Sigmoid colon (tissue), 7 donors: ENCODE data around the gene MRPL11. TPM values are rescaled to one million over a fixed set of nuclear protein-coding genes. Genes with fewer than 3 reads are reported as not detected.
A peak's percentile ranks its signal among the peaks of the same experiment; 100 is the strongest.

ENCODE experiments used
- DNase-seq: peaks from one replicate; pipeline ENCODE4 v3.0.0-alpha.2; 2019
- H3K27ac ChIP-seq, 4 donors: fragments of 200-600 bp; sonication (generic); one replicate each; pipeline ENCODE4 v1.5.1; 2016 to 2019; ENCODE audit warnings: mild to moderate bottlenecking in 1 of 4
- H3K27me3 ChIP-seq, 3 donors: fragments of 200-600 bp; sonication (generic); one replicate each; pipeline ENCODE4 v1.5.1; 2019; ENCODE audit warnings: mild to moderate bottlenecking in 1 of 3
- H3K36me3 ChIP-seq, 4 donors: fragments of 200-600 bp; sonication (generic); one replicate each; pipeline ENCODE4 v1.5.1; 2016 to 2019
- H3K4me1 ChIP-seq, 4 donors: fragments of 200-600 bp; sonication (generic); one replicate each; pipeline ENCODE4 v1.5.1; 2017 to 2019
- H3K4me3 ChIP-seq, 4 donors: fragments of 200-600 bp; sonication (generic); one replicate each; pipeline ENCODE4 v1.5.1; 2017 to 2019; ENCODE audit warnings: mild to moderate bottlenecking in 2 of 4, moderate library complexity in 1 of 4
- H3K9me3 ChIP-seq, 4 donors: fragments of 200-600 bp in 3 of 4; sonication (generic) in 3 of 4; one replicate each; pipeline versions ENCODE4 v1.5.1 to v1.6.1; 2013 to 2019
- CTCF ChIP-seq, 4 experiments: fragments of 450-650 bp in 3 of 4; fragments of 200-600 bp in 1 of 4; IDR thresholded peaks; one replicate each; pipeline ENCODE4 v1.5.1; 2016 to 2019; ENCODE audit warnings: antibody characterized with exemption in 4 of 4, mild to moderate bottlenecking in 3 of 4, moderate library complexity in 2 of 4
- EP300 ChIP-seq, 4 donors: sonication (generic); formaldehyde crosslinking; IDR thresholded peaks; one replicate each; pipeline ENCODE4 v1.6.1; 2017; ENCODE audit warnings: antibody characterized with exemption in 4 of 4
- POLR2A ChIP-seq, 2 donors: fragments of 450-650 bp; IDR thresholded peaks; one replicate each; pipeline ENCODE4 v1.6.1; 2016; ENCODE audit warnings: antibody characterized with exemption in 2 of 2, mild to moderate bottlenecking in 2 of 2, moderate library complexity in 2 of 2
- POLR2AphosphoS5 ChIP-seq, 4 donors: sonication (generic); formaldehyde crosslinking; IDR thresholded peaks; one replicate each; pipeline ENCODE4 v1.6.1; 2017; ENCODE audit warnings: antibody characterized with exemption in 4 of 4
- WGBS, 2 donors: extraction: QIAGEN DNeasy Blood & Tissue Kit; methylation state at CpG; one replicate each; pipeline ENCODE4 v1.1.7; 2013; 5-methylcytosine and 5-hydroxymethylcytosine counted together
- intact Hi-C: fragments of 100-400 bp; cut with DNase I; formaldehyde crosslinking; loops from one replicate; pipeline ENCODE4 v1.15.1; 2023
- polyA plus RNA-seq, 3 donors: library from polyadenylated mRNA; stranded (reverse); fragments of 200-250 nt; gene quantifications; one replicate each; pipeline ENCODE4 v1.2.3, GENCODE V29; 2013
- total RNA-seq, 4 donors: library from RNA; depleted of rRNA; stranded (reverse); fragments of >200 nt; gene quantifications; one replicate each; pipeline ENCODE4 v1.1.0, GENCODE V29; 2016
- donor health status: healthy with polysubstance abuse.
- donor health status: Bipolar disorder and iron deficiency.
- donor health status: healthy.

MRPL11 gene
- total and polyA plus RNA-seq, 7 donors: 54.2 to 110 (median 65.1) TPM

GRCh38 chr11:66415423-66415822 lies 23.2 kb downstream of the MRPL11 start:
- Histone ChIP-seq H3K4me1 (peaks cover 0 to 82% (median 73%) of the 10 kb centered on the region in 4 donors), H3K27me3 (no peaks in the 10 kb centered on the region), H3K36me3 (no peaks in the 10 kb centered on the region), H3K9me3 (no peaks in the 10 kb centered on the region), H3K4me3 (no peak overlapping the region), H3K27ac (peak overlapping the region in 1 of 4 donors; percentile 96)
- no peak for DNase-seq
- TF ChIP-seq EP300 (IDR thresholded peaks at IDR 0.05) (no peak), POLR2A (IDR thresholded peaks at IDR 0.05) (no peak), POLR2AphosphoS5 (IDR thresholded peaks at IDR 0.05) (no peak), CTCF (IDR thresholded peaks at IDR 0.05) (no peak)
- intact Hi-C loops: no loop called here
- WGBS, 2 donors: 46 to 52% methylated on average over 2 of the region's 2 CpGs

- Histone ChIP-seq H3K36me3 (no peaks in the 10 kb centered on the region), H3K4me3 (no peak overlapping the region), H3K9me3 (no peaks in the 10 kb centered on the region), H3K27me3 (no peaks in the 10 kb centered on the region), H3K4me1 (peaks cover 0 to 82% (median 73%) of the 10 kb centered on the region in 4 donors), H3K27ac (peak overlapping the region in 2 of 4 donors; percentile 40 to 96)
- TF ChIP-seq EP300 (IDR thresholded peaks at IDR 0.05): no peak
- no peak for TF ChIP-seq POLR2A (IDR thresholded peaks at IDR 0.05)
- TF ChIP-seq POLR2AphosphoS5 (IDR thresholded peaks at IDR 0.05): no peak
- no peak for TF ChIP-seq CTCF (IDR thresholded peaks at IDR 0.05)
- intact Hi-C loops: no loop called here
- WGBS, 2 donors: 58 to 62% methylated on average over 12 of the region's 12 CpGs
- DNase-seq: no peak
Measured at GRCh38 chr11:66414120-66414934, 24.3 kb downstream of the MRPL11 start.

DNA sequence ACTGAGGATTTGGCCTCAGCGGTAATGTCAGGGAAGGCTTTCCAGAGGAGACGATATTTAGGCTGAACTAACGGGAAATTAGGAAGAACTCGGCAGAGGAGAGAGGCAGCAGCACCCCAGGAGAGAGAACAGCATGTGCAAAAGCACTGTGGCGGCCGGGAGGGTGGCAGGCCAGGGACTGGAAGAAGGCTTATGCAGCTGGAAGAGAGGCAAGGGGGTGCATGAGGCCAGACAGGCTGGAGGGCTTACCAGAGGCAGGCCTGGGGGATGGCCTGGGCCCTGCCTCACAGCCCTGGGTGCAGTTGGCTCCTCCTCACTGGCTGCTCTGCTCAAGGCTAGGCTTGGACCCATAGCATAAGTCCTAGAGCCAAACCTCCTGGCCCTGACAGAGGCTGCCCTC lies 25.5 kb downstream of the MRPL11 start:
- Histone ChIP-seq H3K9me3 (no peaks in the 10 kb centered on the region), H3K4me1 (peaks cover 0 to 80% (median 69%) of the 10 kb centered on the region in 4 donors), H3K27ac (peak overlapping the region in 2 of 4 donors; percentile 85 to 96), H3K27me3 (no peaks in the 10 kb centered on the region), H3K4me3 (no peak overlapping the region), H3K36me3 (no peaks in the 10 kb centered on the region)
- 83 to 84% methylated on average over 6 of the region's 6 CpGs for WGBS, 2 donors
- TF ChIP-seq POLR2A (IDR thresholded peaks at IDR 0.05) (no peak), CTCF (IDR thresholded peaks at IDR 0.05) (no peak), EP300 (IDR thresholded peaks at IDR 0.05) (no peak), POLR2AphosphoS5 (IDR thresholded peaks at IDR 0.05) (no peak)
- DNase-seq: no peak
- intact Hi-C loops: no loop called here

DNA sequence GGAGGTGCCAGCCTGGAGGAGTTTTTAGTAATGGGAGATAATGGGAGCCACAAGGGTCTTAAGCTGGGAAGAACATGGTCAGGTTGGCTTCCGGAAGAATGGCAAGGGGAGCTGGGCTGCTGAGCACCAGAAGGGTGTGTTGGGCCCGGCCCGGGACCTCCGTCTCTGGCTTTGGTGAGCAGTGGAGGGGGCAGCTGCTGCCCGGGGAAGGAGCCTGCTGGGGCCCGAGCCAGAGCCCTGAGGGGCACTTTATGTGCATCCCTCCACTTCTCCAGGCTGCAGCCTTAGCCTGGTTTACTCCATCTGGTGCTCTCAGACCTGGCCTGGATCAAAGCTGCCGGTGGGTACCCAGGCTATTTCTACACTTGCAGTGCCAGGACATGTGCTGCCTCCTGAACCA lies 26.5 kb downstream of the MRPL11 start:
- intact Hi-C loops: no loop called here
- 76% methylated on average over 7 of the region's 7 CpGs for WGBS, 2 donors
- H3K4me1 ChIP-seq: peaks cover 0 to 71% (median 60%) of the 10 kb centered on the region in 4 donors
- no peak for DNase-seq
- H3K9me3 ChIP-seq: no peaks in the 10 kb centered on the region
- no peaks in the 10 kb centered on the region for H3K27me3 ChIP-seq
- peak overlapping the region; percentile 10 to 52 (median 36) for H3K4me3 ChIP-seq
- H3K36me3 ChIP-seq: no peaks in the 10 kb centered on the region
- peak overlapping the region; percentile 82 to 96 (median 85) for H3K27ac ChIP-seq
- no peak for TF ChIP-seq POLR2A (IDR thresholded peaks at IDR 0.05)
- TF ChIP-seq CTCF (IDR thresholded peaks at IDR 0.05): no peak
- TF ChIP-seq EP300 (IDR thresholded peaks at IDR 0.05): no peak
- no peak for TF ChIP-seq POLR2AphosphoS5 (IDR thresholded peaks at IDR 0.05)
